Measurements from ENCODE around the gene ZSWIM4. TPM values are rescaled to one million over a fixed set of nuclear protein-coding genes. Genes with fewer than 3 reads are reported as not detected.

The ZSWIM4 gene
- total and polyA plus RNA-seq, 2 experiments from 2014 or later = 5.4 to 42.3 TPM

DNA sequence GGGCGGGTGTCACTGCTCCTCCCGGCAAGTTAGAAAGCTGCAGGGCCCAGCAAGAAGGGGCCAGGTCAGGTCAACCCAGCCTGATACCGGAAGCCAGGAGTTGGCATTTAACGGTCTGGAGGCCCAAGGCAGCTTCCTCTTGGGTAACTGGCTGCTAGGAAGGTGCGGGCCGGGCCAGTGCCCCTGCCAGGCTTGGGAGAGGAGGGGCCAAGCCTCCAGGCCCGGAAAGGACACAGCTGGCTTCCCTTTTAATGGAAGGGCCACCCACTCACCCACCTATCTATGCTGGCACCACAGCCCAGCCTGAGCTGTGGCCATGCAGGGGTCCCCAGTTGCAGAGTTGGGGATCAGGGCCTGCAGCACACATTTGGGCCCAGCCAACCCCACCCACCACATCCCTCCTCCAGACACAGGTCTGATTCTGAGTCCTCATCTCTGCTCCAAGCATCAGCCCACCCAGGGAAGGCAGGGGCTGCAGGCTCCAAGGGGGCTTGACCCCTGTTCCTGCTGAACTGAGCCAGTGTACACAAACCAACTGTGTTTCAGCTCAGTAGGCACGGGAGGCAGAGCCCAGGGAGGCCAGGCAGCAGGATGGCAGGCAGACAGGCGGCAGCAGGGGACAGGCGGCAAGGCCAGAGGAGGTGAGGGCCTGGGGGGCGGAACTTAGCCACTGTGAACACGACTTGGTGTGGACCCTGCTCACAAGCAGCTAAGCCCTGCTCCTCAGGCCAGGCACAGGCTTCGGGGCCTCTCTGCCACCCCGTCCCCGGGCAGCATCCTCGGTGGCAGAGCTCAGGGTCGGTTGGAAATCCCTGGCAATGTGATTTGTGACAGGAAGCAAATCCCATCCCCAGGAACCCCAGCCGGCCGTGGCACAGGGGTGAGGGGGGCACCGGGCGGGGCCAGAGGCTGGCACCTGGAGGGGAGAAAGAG lies 40.8 kb downstream of the ZSWIM4 start:
- Histone ChIP-seq H3K36me3 (ENCODE audit: insufficient read depth) (no peaks in the 10 kb centered on the region), H3K27ac (ENCODE audit: low read depth) (no peak overlapping the region), H3K4me2 (no peak overlapping the region), H3K9me2 (ENCODE audit: insufficient read depth) (no peaks in the 10 kb centered on the region), H3K4me3 (no peak overlapping the region), H3K4me1 (ENCODE audit: insufficient read depth) (peaks cover 24% of the 10 kb centered on the region; the same call in 1 of the 2 replicates), H4K20me1 (replicated peaks; ENCODE audit: insufficient read depth) (no peaks in the 10 kb centered on the region; the same call in 1 of the 2 replicates), H3K79me2 (replicated peaks; ENCODE audit: insufficient read depth) (peaks cover 12% of the 10 kb centered on the region; the same call in 1 of the 2 replicates), H3F3A (replicated peaks; ENCODE audit: low read depth) (peaks cover 18% of the 10 kb centered on the region; the same call in 1 of the 2 replicates), H2AFZ (no peak overlapping the region), H3K27me3 (ENCODE audit: insufficient read depth) (no peaks in the 10 kb centered on the region)
- H3K27ac Mint-ChIP-seq = no peak overlapping the region
- peaks cover 15% of the 10 kb centered on the region for H3K27me3 Mint-ChIP-seq (ENCODE audit: insufficient read depth, low read depth, poor library complexity)
- H3K4me1 Mint-ChIP-seq = peaks cover 19% of the 10 kb centered on the region
- no peak for ATAC-seq
- no peaks in the 10 kb centered on the region for H3K9me3 Mint-ChIP-seq
- no peak overlapping the region for H3K4me3 Mint-ChIP-seq
- DNase-seq (ENCODE audit: low spot score) = no peak
- TF ChIP-seq NANOG (IDR thresholded peaks at IDR 0.05; ENCODE audit: borderline replicate concordance) = no peak
- H3K36me3 Mint-ChIP-seq (ENCODE audit: low read depth) = peaks cover 4% of the 10 kb centered on the region

- Mint-ChIP-seq H3K27me3 (ENCODE audit: insufficient read depth, low read depth, poor library complexity) (peaks cover 19% of the 10 kb centered on the region), H3K9me3 (no peaks in the 10 kb centered on the region), H3K36me3 (ENCODE audit: low read depth) (no peaks in the 10 kb centered on the region), H3K27ac (0 out of 2 replicates have a peak overlapping the region, but pooled peaks have one; percentile 52), H3K4me3 (no peak overlapping the region), H3K4me1 (peaks cover 22% of the 10 kb centered on the region)
- peaks cover 20% of the 10 kb centered on the region; the same call in 1 of the 2 replicates for H3K4me1 ChIP-seq (ENCODE audit: insufficient read depth)
- H3K4me2 ChIP-seq = no peak overlapping the region; the same call in 1 of the 2 replicates
- H3K9me2 ChIP-seq (ENCODE audit: insufficient read depth) = no peaks in the 10 kb centered on the region
- H4K20me1 ChIP-seq (replicated peaks; ENCODE audit: insufficient read depth) = no peaks in the 10 kb centered on the region; the same call in 1 of the 2 replicates
- no peak for DNase-seq (ENCODE audit: low spot score)
- H3K27ac ChIP-seq (ENCODE audit: low read depth) = peak overlapping the region; percentile 63; the same call in 1 of the 2 replicates
- no peak overlapping the region for H2AFZ ChIP-seq
- H3K36me3 ChIP-seq (ENCODE audit: insufficient read depth) = no peaks in the 10 kb centered on the region
- peaks cover 8% of the 10 kb centered on the region; the same call in 1 of the 2 replicates for H3F3A ChIP-seq (replicated peaks; ENCODE audit: low read depth)
- no peaks in the 10 kb centered on the region for H3K27me3 ChIP-seq (ENCODE audit: insufficient read depth)
- no peak for ATAC-seq
- H3K4me3 ChIP-seq = no peak overlapping the region
- peaks cover 14% of the 10 kb centered on the region; the same call in 1 of the 2 replicates for H3K79me2 ChIP-seq (replicated peaks; ENCODE audit: insufficient read depth)
- TF ChIP-seq ETS1 (IDR thresholded peaks at IDR 0.05) (no peak), ZNF114 (CRISPR knock-in tag; IDR thresholded peaks at IDR 0.05) (no peak), ZNF331 (CRISPR knock-in tag; IDR thresholded peaks at IDR 0.05; ENCODE audit: low read depth) (no peak), EZH2 (IDR thresholded peaks at IDR 0.05; ENCODE audit: low read depth, unreplicated experiment) (no peak), POLR2AphosphoS5 (IDR thresholded peaks at IDR 0.05; ENCODE audit: low read depth) (no peak), EZH2phosphoT487 (IDR thresholded peaks at IDR 0.05; ENCODE audit: unreplicated experiment) (no peak), JUNB (IDR thresholded peaks at IDR 0.05; ENCODE audit: unreplicated experiment) (no peak)
- TF ChIP-seq, protein P1, sequence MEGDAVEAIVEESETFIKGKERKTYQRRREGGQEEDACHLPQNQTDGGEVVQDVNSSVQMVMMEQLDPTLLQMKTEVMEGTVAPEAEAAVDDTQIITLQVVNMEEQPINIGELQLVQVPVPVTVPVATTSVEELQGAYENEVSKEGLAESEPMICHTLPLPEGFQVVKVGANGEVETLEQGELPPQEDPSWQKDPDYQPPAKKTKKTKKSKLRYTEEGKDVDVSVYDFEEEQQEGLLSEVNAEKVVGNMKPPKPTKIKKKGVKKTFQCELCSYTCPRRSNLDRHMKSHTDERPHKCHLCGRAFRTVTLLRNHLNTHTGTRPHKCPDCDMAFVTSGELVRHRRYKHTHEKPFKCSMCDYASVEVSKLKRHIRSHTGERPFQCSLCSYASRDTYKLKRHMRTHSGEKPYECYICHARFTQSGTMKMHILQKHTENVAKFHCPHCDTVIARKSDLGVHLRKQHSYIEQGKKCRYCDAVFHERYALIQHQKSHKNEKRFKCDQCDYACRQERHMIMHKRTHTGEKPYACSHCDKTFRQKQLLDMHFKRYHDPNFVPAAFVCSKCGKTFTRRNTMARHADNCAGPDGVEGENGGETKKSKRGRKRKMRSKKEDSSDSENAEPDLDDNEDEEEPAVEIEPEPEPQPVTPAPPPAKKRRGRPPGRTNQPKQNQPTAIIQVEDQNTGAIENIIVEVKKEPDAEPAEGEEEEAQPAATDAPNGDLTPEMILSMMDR (conservative IDR thresholded peaks at IDR 0.05; ENCODE audit: low read depth in 2 of 2) = no peak
- TF ChIP-seq, protein P2, sequence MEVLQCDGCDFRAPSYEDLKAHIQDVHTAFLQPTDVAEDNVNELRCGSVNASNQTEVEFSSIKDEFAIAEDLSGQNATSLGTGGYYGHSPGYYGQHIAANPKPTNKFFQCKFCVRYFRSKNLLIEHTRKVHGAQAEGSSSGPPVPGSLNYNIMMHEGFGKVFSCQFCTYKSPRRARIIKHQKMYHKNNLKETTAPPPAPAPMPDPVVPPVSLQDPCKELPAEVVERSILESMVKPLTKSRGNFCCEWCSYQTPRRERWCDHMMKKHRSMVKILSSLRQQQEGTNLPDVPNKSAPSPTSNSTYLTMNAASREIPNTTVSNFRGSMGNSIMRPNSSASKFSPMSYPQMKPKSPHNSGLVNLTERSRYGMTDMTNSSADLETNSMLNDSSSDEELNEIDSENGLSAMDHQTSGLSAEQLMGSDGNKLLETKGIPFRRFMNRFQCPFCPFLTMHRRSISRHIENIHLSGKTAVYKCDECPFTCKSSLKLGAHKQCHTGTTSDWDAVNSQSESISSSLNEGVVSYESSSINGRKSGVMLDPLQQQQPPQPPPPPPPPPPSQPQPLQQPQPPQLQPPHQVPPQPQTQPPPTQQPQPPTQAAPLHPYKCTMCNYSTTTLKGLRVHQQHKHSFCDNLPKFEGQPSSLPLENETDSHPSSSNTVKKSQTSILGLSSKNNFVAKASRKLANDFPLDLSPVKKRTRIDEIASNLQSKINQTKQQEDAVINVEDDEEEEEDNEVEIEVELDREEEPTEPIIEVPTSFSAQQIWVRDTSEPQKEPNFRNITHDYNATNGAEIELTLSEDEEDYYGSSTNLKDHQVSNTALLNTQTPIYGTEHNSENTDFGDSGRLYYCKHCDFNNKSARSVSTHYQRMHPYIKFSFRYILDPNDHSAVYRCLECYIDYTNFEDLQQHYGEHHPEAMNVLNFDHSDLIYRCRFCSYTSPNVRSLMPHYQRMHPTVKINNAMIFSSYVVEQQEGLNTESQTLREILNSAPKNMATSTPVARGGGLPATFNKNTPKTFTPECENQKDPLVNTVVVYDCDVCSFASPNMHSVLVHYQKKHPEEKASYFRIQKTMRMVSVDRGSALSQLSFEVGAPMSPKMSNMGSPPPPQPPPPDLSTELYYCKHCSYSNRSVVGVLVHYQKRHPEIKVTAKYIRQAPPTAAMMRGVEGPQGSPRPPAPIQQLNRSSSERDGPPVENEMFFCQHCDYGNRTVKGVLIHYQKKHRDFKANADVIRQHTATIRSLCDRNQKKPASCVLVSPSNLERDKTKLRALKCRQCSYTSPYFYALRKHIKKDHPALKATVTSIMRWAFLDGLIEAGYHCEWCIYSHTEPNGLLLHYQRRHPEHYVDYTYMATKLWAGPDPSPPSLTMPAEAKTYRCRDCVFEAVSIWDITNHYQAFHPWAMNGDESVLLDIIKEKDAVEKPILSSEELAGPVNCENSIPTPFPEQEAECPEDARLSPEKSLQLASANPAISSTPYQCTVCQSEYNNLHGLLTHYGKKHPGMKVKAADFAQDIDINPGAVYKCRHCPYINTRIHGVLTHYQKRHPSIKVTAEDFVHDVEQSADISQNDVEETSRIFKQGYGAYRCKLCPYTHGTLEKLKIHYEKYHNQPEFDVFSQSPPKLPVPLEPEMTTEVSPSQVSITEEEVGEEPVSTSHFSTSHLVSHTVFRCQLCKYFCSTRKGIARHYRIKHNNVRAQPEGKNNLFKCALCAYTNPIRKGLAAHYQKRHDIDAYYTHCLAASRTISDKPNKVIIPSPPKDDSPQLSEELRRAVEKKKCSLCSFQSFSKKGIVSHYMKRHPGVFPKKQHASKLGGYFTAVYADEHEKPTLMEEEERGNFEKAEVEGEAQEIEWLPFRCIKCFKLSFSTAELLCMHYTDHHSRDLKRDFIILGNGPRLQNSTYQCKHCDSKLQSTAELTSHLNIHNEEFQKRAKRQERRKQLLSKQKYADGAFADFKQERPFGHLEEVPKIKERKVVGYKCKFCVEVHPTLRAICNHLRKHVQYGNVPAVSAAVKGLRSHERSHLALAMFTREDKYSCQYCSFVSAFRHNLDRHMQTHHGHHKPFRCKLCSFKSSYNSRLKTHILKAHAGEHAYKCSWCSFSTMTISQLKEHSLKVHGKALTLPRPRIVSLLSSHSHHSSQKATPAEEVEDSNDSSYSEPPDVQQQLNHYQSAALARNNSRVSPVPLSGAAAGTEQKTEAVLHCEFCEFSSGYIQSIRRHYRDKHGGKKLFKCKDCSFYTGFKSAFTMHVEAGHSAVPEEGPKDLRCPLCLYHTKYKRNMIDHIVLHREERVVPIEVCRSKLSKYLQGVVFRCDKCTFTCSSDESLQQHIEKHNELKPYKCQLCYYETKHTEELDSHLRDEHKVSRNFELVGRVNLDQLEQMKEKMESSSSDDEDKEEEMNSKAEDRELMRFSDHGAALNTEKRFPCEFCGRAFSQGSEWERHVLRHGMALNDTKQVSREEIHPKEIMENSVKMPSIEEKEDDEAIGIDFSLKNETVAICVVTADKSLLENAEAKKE (CRISPR knock-in tag; IDR thresholded peaks at IDR 0.05) = no peak
Measured at GRCh38 chr19:13838435-13839129, 43.3 kb downstream of the ZSWIM4 start.

All from GM23338 (cell line).